GM19438 (cell line): Measurements from ENCODE around the gene GABRB1.
A peak's percentile ranks its signal among the peaks of the same experiment; 100 is the strongest.
"Not testable (repeated sequence)": the region's sequence is repeated elsewhere in the genome, so short reads cannot be mapped to it uniquely, and the experiment has no call there.

ENCODE experiments used
- ATAC-seq: cut with Tn5 transposase; IDR thresholded peaks from one replicate; pipeline ENCODE4 v1.9.1; 2021; ENCODE audit warnings: low read depth; ENCODE audit not compliant: unreplicated experiment

The GABRB1 gene

DNA sequence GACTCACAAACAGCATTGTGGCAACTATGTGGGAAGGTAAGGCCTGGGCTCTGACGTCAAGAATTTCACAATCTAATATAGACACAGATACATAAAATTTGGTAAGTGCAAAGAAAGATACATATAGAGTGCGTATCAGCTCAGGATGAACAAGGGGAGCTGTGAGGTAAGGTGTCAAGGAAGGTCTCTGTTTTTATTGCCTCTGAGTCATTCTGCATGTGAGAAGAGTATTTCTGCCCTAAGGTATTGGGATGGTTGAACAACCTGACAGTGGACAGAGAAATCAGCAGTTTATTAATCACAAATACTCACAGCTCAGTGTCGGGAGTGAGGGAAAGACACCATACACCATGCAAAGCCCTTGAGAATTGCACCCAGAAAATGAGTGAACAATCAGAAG, 342.3 kb downstream of the GABRB1 start:
- no peak for ATAC-seq

GRCh38 chr4:47374477-47374876, 343.1 kb downstream of the GABRB1 start:
- no peak for ATAC-seq

DNA sequence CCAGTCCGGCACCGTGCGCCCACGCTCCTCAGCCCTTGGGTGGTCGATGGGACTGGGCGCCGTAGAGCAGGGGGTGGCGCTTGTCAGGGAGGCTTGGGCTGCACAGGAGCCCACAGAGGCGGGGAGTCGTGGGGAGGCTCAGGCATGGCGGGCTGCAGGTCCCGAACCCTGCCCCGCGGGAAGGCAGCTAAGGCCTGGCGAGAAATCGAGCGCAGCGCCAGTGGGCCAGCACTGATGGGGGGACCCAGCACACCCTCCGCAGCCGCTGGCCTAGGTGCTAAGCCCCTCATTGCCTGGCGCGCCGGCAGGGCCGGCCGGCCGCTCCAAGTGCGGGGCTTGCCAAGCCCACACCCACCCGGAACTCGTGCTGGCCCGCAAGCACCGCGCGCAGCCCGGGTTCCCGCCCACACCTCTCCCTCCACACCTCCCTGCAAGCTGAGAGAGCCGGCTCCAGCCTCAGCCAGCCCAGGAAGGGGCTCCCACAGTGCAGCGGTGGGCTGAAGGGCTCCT, 346.7 kb downstream of the GABRB1 start:
- ATAC-seq: not testable (repeated sequence)

DNA sequence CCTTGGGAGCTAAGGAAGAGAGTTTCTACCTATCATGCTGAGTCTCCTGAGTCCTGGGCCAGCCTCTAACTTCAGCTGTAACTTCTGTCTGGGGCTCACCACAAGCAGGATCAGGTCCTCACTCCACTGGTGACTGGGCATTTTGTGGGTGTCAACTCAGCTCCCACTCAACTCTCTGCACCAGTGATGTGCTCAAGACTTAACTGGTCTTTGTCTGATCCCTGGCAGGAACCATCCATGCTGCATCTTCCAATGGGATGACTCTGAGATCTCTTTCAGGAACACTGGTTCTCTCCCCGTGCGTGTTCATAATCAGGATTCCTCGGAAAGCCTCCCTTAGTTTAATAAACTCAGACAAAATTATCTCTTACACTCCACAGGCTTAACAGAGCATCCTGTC, 349.8 kb downstream of the GABRB1 start:
- ATAC-seq: no peak

DNA sequence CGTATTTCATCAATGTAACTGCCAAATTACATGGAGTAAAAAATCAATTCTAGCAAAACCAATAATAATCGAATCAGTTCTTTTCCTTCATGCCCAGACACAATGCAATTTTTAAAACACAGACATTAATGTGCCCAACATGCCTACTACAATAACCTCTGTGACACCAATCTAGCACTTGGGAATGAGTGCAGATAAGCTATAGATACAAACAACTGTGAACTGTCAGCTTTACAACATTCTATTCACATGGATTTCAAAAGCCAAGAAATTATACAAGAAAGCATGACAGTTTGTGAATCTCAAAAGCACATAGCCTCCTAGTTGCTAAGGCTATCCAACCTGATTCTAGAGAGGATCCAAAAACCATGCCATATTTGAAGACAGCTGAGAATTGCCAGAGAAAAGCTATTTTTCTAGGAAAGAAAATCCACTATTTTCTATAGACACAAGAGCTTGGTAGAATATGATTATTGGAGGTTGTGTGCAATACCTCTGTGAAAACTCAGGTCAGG, 351.5 kb downstream of the GABRB1 start:
- ATAC-seq: no peak

GRCh38 chr4:47383829-47384427, 352.6 kb downstream of the GABRB1 start:
- no peak for ATAC-seq

- ATAC-seq: no peak
Measured at GRCh38 chr4:47386146-47386545, 354.8 kb downstream of the GABRB1 start.

DNA sequence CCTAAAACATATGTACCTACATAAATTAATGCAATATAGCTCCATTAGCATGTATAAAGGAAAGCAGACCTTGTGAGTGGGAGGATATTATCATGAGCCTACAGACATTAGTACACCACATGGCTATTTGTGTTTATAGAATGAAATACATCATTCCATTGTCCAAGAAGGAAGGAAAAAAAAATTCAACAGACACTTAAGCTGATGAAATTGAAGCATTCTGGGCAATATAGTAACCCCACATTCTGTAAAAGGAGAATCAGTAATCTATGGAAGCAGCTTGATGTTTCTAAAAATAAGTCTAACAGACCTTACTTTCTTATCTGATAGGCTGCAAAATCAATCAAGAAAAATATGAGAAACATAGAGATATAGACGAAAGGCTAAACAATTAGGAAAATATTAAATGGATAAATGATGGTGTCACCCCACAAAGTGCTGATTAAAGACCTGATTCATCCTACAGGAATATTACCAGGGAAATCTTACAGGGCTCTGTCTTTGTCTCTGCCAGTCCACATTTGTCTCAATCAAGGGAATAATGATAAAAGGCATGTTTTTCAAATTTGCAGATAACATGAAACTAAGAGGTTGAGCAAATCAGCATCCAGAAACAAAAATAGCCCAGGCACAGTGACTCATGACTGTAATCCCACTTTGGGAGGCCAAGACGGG, 355.3 kb downstream of the GABRB1 start:
- no peak for ATAC-seq

DNA sequence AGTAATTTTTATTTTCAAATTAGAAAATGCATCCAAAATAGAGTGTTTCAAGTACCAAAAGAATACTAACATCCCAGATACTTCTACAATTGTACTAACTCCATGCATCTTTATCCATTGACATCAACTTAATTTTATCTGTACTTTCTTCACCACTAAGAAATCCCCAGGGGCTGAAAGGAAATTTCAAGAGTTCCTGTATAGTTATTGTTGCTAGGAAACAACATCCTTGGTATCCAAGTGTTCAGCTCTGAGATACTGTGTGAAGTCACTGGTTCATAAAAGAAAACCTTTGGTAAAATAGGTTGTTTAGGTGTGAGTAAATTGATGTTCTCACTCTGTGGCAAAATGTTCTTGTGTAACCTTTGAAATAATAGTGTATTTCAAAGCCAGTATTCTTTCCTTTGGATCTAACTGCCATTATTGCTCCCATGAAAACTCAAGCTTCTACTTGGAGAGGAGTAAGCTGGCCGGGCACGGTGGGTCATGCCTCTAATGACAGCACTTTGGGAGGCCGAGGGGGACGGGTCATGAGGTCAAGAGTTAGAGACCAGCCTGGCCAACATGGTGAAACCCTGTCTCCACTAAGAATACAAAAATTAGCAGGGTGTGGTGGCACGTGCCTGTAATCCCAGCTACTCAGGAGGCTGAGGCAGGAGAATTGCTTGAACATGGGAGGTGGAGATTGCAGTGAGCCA, 359.2 kb downstream of the GABRB1 start:
- no peak for ATAC-seq

DNA sequence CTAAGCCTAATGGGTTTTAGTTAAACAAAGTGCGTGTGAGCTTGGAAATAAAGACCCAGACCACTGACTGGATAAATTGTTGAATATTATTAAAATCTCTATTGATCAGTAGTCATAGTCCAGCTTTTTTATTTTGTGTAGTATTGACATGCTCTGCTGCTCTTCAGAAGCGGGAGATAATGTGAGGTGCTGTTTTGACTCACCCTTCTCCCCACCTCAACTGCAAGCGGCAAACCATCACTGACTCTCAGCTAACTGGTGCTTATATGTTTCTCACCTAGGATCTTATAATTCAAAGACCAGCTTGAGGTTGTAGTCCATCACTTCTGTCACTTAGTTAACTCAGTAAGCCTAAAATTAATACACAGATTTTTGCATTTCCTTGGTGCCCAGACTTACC, 359.9 kb downstream of the GABRB1 start:
- ATAC-seq: no peak

DNA sequence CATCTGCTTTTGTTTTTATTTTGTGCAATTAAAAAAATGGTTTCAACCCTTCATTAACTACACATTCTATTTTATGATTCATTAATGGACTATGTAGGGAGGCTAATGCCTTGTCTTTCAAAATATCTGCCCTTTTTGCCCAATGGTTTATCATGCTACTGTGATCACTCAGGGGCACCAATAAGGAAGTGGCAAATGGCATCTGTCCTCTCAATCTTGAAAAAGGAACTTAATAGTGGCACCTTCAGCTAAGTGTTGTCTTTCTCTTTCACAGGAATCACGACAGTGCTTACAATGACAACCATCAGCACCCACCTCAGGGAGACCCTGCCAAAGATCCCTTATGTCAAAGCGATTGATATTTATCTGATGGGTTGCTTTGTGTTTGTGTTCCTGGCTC, 375.0 kb downstream of the GABRB1 start:
- no peak for ATAC-seq

DNA sequence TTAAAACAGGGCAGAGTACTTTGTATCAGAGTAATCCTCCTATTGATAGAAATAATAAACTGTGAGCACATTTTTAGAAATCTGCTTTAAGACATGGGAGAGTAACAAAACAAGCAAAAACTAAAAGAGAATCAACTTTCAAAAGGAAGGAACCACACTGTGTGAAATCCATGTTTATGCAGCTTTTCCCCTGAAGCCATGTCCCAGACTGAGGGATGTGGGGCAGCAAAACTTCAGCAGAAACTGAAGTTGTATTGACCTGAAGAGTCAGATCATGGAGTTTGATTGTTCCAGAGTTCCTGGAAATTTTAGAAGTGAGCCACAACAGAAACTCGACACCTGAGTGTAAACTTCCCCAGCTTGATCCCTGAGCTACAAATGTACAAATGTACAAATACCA, 378.9 kb downstream of the GABRB1 start:
- ATAC-seq: no peak

- ATAC-seq: no peak
Measured at GRCh38 chr4:47413521-47413920, 382.2 kb downstream of the GABRB1 start.

- peak; percentile 66 for ATAC-seq
Measured at GRCh38 chr4:47415719-47416118, 384.4 kb downstream of the GABRB1 start.

DNA sequence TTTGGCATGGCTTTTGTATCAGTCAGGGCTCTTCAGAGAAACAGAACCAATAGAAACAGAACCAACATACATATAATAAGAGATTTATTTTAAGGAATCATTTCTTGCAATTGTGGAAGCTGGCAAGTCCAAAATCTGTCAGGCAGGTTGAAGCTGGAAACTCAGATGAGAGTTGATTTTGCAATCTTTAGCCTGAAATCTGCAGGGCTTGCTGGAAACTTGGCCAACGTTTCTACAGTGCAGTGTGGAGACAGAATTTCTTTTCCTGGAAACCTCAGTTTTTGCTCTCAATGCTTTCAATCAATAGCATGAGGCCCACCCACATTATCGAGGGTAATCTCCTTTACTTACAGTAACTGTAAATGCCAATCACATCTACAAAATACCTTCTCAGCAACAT, 386.8 kb downstream of the GABRB1 start:
- ATAC-seq: no peak

DNA sequence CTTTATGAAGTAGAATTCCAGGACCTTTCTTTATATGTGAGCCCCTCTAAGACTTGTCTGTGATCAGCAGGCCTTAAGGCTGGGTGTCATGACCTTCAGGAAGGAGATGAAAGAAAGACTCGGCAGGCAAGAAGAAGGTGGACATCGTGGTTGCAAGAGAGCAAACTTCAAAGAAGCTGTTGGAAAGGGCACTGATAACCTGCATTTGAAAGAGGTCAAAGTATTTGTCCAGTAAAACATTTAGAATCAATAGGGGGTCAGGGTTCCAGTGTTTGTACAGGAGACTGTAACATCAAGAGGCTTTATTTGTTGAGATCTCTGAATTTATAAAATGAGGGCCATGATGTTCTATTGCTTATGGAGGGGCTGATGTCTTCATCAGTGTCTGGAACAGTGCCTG, 387.9 kb downstream of the GABRB1 start:
- ATAC-seq: no peak

DNA sequence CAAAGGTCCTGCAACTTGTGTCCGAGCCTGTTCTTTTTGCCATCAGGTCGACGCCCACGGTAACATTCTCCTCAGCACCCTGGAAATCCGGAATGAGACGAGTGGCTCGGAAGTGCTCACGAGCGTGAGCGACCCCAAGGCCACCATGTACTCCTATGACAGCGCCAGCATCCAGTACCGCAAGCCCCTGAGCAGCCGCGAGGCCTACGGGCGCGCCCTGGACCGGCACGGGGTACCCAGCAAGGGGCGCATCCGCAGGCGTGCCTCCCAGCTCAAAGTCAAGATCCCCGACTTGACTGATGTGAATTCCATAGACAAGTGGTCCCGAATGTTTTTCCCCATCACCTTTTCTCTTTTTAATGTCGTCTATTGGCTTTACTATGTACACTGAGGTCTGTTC, 394.3 kb downstream of the GABRB1 start:
- ATAC-seq: no peak

GRCh38 chr4:47427935-47428334, 396.6 kb downstream of the GABRB1 start:
- ATAC-seq: no peak

GRCh38 chr4:47432749-47433148, 401.4 kb downstream of the GABRB1 start:
- ATAC-seq: no peak

DNA sequence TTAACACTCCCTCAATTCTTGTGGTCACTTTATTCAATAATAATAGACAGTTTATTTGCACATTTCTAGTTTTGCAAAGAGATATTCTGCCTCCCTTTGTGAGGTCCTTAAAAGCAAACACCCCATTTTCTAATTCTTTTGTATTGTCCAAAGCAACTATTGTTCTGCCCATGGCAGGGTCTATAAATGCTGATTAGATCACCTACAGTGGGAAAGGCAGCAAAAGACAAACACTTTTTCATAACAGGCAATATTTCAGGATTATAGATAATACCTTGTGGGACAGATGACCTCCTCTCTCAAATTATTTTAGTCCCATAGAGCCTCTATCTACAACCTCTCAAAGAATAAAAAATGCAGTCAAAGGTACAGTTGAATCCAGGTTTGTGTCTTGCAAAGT, 403.6 kb downstream of the GABRB1 start:
- no peak for ATAC-seq

GRCh38 chr4:47442980-47443379, 411.6 kb downstream of the GABRB1 start:
- ATAC-seq: peak; percentile 78

DNA sequence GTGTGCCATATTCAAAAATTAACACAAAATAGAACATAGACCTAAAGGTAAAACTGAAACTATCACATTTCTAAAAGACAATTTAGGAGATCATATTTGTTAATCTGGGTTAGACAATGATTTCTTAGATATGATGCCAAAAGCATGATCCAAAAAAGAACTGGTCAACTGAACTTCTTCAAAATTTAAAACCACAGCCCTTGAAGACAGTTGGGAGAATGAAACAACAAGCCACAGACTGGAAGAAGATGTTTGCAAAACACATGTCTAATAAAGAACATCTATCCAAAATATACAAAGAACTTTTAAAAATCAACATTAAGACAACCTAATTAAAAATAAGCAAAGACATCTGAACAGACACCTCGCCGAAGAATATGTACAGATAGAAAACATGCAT, 412.7 kb downstream of the GABRB1 start:
- ATAC-seq: no peak
